Stimulated activated CD8-positive, alpha-beta memory T cell treated with anti-CD3 and anti-CD28 coated beads, Interleukin-15, amount 100 ng/mL, for 4 hours (primary cell): ENCODE data around the gene CHMP1A.

Experiments
- DNase-seq, 2 donors: peaks; one replicate each; pipeline ENCODE4 v3.0.0-alpha.2; 2020; ENCODE audit warnings: low read depth in 2 of 2

The CHMP1A gene

GRCh38 chr16:89624777-89625761, 32.4 kb downstream of the CHMP1A start:
- DNase-seq = no peak

GRCh38 chr16:89623511-89624261, 33.8 kb downstream of the CHMP1A start:
- DNase-seq = no peak

GRCh38 chr16:89621698-89622409, 35.7 kb downstream of the CHMP1A start:
- no peak for DNase-seq

- DNase-seq = no peak
Measured at GRCh38 chr16:89621136-89621697, 36.3 kb downstream of the CHMP1A start.

GRCh38 chr16:89620406-89620841, 37.1 kb downstream of the CHMP1A start:
- no peak for DNase-seq

GRCh38 chr16:89619840-89620239, 37.7 kb downstream of the CHMP1A start:
- DNase-seq = no peak

GRCh38 chr16:89618109-89618998, 39.2 kb downstream of the CHMP1A start:
- DNase-seq = no peak

GRCh38 chr16:89617036-89617435, 40.5 kb downstream of the CHMP1A start:
- no peak for DNase-seq

- no peak for DNase-seq
Measured at GRCh38 chr16:89616623-89617022, 40.9 kb downstream of the CHMP1A start.

- DNase-seq = no peak
Measured at GRCh38 chr16:89615596-89616090, 41.9 kb downstream of the CHMP1A start.

GRCh38 chr16:89615176-89615575, 42.3 kb downstream of the CHMP1A start:
- no peak for DNase-seq

GRCh38 chr16:89613954-89614459, 43.5 kb downstream of the CHMP1A start:
- DNase-seq = no peak

- no peak for DNase-seq
Measured at GRCh38 chr16:89613231-89613953, 44.1 kb downstream of the CHMP1A start, which contains the start of gene DPEP1. TSS of gene DPEP1 (plus strand) at chr16:89613642. CDS start at chr16:89630411, 16,769 bp downstream.

GRCh38 chr16:89612415-89613166, 44.9 kb downstream of the CHMP1A start:
- no peak for DNase-seq

GRCh38 chr16:89610108-89610453, 47.4 kb downstream of the CHMP1A start:
- no peak for DNase-seq

- DNase-seq = no peak
Measured at GRCh38 chr16:89607937-89608740, 49.4 kb downstream of the CHMP1A start.

GRCh38 chr16:89607453-89607852, 50.1 kb downstream of the CHMP1A start:
- DNase-seq = no peak

GRCh38 chr16:89606006-89606405, 51.5 kb downstream of the CHMP1A start:
- DNase-seq = no peak
